Epithelial cell of esophagus (primary cell): ENCODE measurements around the gene TSSK1B.

Experiments used
- DNase-seq: peaks from one replicate; pipeline ENCODE4 v3.0.0; 2010; ENCODE audit warnings: low read depth
- H3K4me3 ChIP-seq: 2 replicates; pipeline ENCODE4 v1.5.1; 2011; ENCODE audit warnings: mild to moderate bottlenecking, low read length, control low read depth
- TF ChIP-seq, protein P1 (sequence below): IDR thresholded peaks from 2 replicates; pipeline ENCODE4 v1.5.1; 2011; ENCODE audit warnings: low read depth, mild to moderate bottlenecking, low read length, control low read depth, inconsistent platforms; ENCODE audit not compliant: insufficient read depth; ENCODE audit errors: missing control alignments

Gene TSSK1B

GRCh38 chr5:113451797-113452196 is 17.0 kb upstream of the TSSK1B start:
- peak; percentile 48 for DNase-seq
- TF ChIP-seq, protein P1, sequence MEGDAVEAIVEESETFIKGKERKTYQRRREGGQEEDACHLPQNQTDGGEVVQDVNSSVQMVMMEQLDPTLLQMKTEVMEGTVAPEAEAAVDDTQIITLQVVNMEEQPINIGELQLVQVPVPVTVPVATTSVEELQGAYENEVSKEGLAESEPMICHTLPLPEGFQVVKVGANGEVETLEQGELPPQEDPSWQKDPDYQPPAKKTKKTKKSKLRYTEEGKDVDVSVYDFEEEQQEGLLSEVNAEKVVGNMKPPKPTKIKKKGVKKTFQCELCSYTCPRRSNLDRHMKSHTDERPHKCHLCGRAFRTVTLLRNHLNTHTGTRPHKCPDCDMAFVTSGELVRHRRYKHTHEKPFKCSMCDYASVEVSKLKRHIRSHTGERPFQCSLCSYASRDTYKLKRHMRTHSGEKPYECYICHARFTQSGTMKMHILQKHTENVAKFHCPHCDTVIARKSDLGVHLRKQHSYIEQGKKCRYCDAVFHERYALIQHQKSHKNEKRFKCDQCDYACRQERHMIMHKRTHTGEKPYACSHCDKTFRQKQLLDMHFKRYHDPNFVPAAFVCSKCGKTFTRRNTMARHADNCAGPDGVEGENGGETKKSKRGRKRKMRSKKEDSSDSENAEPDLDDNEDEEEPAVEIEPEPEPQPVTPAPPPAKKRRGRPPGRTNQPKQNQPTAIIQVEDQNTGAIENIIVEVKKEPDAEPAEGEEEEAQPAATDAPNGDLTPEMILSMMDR, result no peak
- H3K4me3 ChIP-seq, result no peak overlapping the region

- H3K4me3 ChIP-seq, result no peak overlapping the region
- TF ChIP-seq, protein P1, result no peak
- no peak for DNase-seq
These were observed 16.1 kb upstream of the TSSK1B start for GRCh38 chr5:113450929-113451328.

- no peak overlapping the region for H3K4me3 ChIP-seq
- TF ChIP-seq, protein P1, result no peak
- DNase-seq, result no peak
These were observed 15.7 kb upstream of the TSSK1B start for GRCh38 chr5:113450462-113450861.

GRCh38 chr5:113448252-113448651 is 13.5 kb upstream of the TSSK1B start:
- TF ChIP-seq, protein P1, result no peak
- DNase-seq, result no peak
- H3K4me3 ChIP-seq, result no peak overlapping the region

DNA sequence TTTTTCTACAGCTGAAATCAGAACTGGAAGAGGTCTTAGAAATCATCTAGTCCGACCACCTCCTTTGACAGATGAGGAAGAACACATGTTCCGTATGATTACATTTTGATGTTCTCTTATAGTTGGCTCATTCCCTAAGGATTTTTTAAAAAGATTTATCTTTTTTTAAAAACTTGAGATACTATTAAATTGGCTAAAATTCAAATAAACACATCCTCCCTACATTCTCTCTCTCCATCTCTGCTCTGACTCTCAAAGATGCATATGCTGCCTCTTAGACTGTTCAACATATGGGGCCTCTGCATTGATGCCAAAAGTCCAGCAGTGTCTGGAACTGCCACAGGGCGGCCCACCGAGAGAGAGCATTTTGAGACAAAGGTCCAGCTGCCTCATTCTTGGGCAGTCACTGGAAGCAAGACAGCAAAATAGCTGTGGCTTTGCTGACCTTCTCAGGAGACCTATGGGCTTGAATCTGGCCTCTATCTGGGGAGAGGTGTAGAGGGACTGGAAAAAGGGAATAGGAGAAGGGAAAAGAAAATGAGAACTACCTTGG is 12.8 kb upstream of the TSSK1B start:
- TF ChIP-seq, protein P1, result no peak
- no peak overlapping the region for H3K4me3 ChIP-seq
- no peak for DNase-seq

GRCh38 chr5:113446358-113446927 is 11.7 kb upstream of the TSSK1B start:
- no peak for DNase-seq
- H3K4me3 ChIP-seq, result no peak overlapping the region
- TF ChIP-seq, protein P1, result no peak

DNA sequence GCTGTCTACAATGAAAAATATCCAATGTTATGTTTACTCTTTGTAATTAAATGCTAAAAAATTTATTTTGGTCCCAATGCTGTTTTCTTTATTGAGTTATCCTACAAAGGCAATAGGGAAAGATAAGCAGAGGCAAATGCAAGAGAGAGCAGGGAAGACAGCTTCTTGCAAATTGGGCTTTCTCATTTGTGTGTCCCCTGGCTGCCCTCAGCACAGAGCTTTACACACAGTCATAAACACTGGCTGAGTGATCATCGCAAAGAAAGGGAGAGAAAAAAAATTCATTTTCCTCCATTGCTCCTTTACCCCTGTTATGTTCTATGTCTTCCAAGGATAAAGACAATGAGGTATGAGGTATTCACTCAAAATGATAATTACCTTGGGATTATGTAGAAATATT is 2.3 kb upstream of the TSSK1B start:
- TF ChIP-seq, protein P1, result no peak
- H3K4me3 ChIP-seq, result no peak overlapping the region
- DNase-seq, result no peak
